ENCODE measurements around the gene FOXP1. TPM values are rescaled to one million over a fixed set of nuclear protein-coding genes. Genes with fewer than 3 reads are reported as not detected.

The FOXP1 gene
- total RNA-seq, 1 experiment from 2014 or later, result 58.4 TPM

- no peak for DNase-seq (ENCODE audit: low spot score)
- no TSS peak for BruUV-seq (replicated peaks)
- Histone ChIP-seq H3K9me3 (ENCODE audit: low read depth, low read length, poor library complexity, severe bottlenecking) (no peaks in the 10 kb centered on the region), H3K4me1 (ENCODE audit: insufficient read depth, low read length, poor library complexity, severe bottlenecking) (no peaks in the 10 kb centered on the region), H3K36me3 (ENCODE audit: insufficient read depth, low read length, poor library complexity, severe bottlenecking) (no peaks in the 10 kb centered on the region), H3K4me3 (ENCODE audit: low read depth, low read length, poor library complexity, severe bottlenecking) (no peak overlapping the region), H3K27me3 (replicated peaks; ENCODE audit: insufficient read depth, low read depth, low read length, poor library complexity) (no peaks in the 10 kb centered on the region), H3K27ac (ENCODE audit: low read depth, low read length, poor library complexity, severe bottlenecking) (no peak overlapping the region)
- TF ChIP-seq CTCF (conservative IDR thresholded peaks at IDR 0.05; ENCODE audit: low read depth, low read length), result no peak
- no peak for TF ChIP-seq EZH2 (IDR thresholded peaks at IDR 0.05; ENCODE audit: borderline replicate concordance, low read depth, low read length, poor library complexity, severe bottlenecking)
- intact Hi-C loops (cut with micrococcal nuclease; ENCODE audit: unreplicated experiment), result no loop called here
- POLR2A ChIA-PET (ENCODE audit: low non-redundant PET), result no interaction called here
- CTCF ChIA-PET, result no interaction called here
Measured at GRCh38 chr3:71485896-71486295, 97.6 kb downstream of the FOXP1 start.

- Histone ChIP-seq H3K27ac (ENCODE audit: low read depth, low read length, poor library complexity, severe bottlenecking) (no peak overlapping the region), H3K4me3 (ENCODE audit: low read depth, low read length, poor library complexity, severe bottlenecking) (no peak overlapping the region), H3K36me3 (ENCODE audit: insufficient read depth, low read length, poor library complexity, severe bottlenecking) (no peaks in the 10 kb centered on the region), H3K4me1 (ENCODE audit: insufficient read depth, low read length, poor library complexity, severe bottlenecking) (no peaks in the 10 kb centered on the region), H3K27me3 (replicated peaks; ENCODE audit: insufficient read depth, low read depth, low read length, poor library complexity) (no peaks in the 10 kb centered on the region), H3K9me3 (ENCODE audit: low read depth, low read length, poor library complexity, severe bottlenecking) (no peaks in the 10 kb centered on the region)
- DNase-seq (ENCODE audit: low spot score), result no peak
- TF ChIP-seq CTCF (conservative IDR thresholded peaks at IDR 0.05; ENCODE audit: low read depth, low read length) (no peak), EZH2 (IDR thresholded peaks at IDR 0.05; ENCODE audit: borderline replicate concordance, low read depth, low read length, poor library complexity, severe bottlenecking) (no peak)
- ChIA-PET POLR2A (ENCODE audit: low non-redundant PET) (no interaction called here), CTCF (no interaction called here)
- intact Hi-C loops (cut with micrococcal nuclease; ENCODE audit: unreplicated experiment), result no loop called here
- BruUV-seq (replicated peaks), result no TSS peak
Measured at GRCh38 chr3:71484452-71484851, 99.1 kb downstream of the FOXP1 start.

GRCh38 chr3:71484047-71484446, 99.5 kb downstream of the FOXP1 start:
- no peaks in the 10 kb centered on the region for H3K4me1 ChIP-seq (ENCODE audit: insufficient read depth, low read length, poor library complexity, severe bottlenecking)
- no peak overlapping the region for H3K4me3 ChIP-seq (ENCODE audit: low read depth, low read length, poor library complexity, severe bottlenecking)
- intact Hi-C loops (cut with micrococcal nuclease; ENCODE audit: unreplicated experiment), result no loop called here
- TF ChIP-seq CTCF (conservative IDR thresholded peaks at IDR 0.05; ENCODE audit: low read depth, low read length) (no peak), EZH2 (IDR thresholded peaks at IDR 0.05; ENCODE audit: borderline replicate concordance, low read depth, low read length, poor library complexity, severe bottlenecking) (no peak)
- no peak for DNase-seq (ENCODE audit: low spot score)
- no peaks in the 10 kb centered on the region for H3K27me3 ChIP-seq (replicated peaks; ENCODE audit: insufficient read depth, low read depth, low read length, poor library complexity)
- H3K36me3 ChIP-seq (ENCODE audit: insufficient read depth, low read length, poor library complexity, severe bottlenecking), result no peaks in the 10 kb centered on the region
- H3K27ac ChIP-seq (ENCODE audit: low read depth, low read length, poor library complexity, severe bottlenecking), result no peak overlapping the region
- no TSS peak for BruUV-seq (replicated peaks)
- no peaks in the 10 kb centered on the region for H3K9me3 ChIP-seq (ENCODE audit: low read depth, low read length, poor library complexity, severe bottlenecking)
- ChIA-PET POLR2A (ENCODE audit: low non-redundant PET) (no interaction called here), CTCF (no interaction called here)
